Tibial nerve (tissue), 4 donors: ENCODE data around the gene PLCB3. TPM values are rescaled to one million over a fixed set of nuclear protein-coding genes. Genes with fewer than 3 reads are reported as not detected.
"Not testable (repeated sequence)": the region's sequence is repeated elsewhere in the genome, so short reads cannot be mapped to it uniquely, and the experiment has no call there.

ENCODE experiments used
- DNase-seq, 2 donors: peaks; one replicate each; pipeline ENCODE4 v3.0.0-alpha.2; 2019; ENCODE audit warnings: low spot score in 2 of 2
- H3K27ac ChIP-seq, 4 donors: fragments of 200-600 bp; sonication (generic) in 3 of 4; one replicate each; pipeline ENCODE4 v1.5.1; 2017 to 2019; ENCODE audit warnings: mild to moderate bottlenecking in 1 of 4
- H3K27me3 ChIP-seq, 2 donors: fragments of 200-600 bp; sonication (generic) in 1 of 2; one replicate each; pipeline versions ENCODE4 v1.5.1 to v1.6.0; 2017 to 2019
- H3K36me3 ChIP-seq, 3 donors: fragments of 200-600 bp; sonication (generic); one replicate each; pipeline ENCODE4 v1.5.1; 2018 to 2019
- H3K4me1 ChIP-seq, 4 donors: fragments of 200-600 bp; sonication (generic) in 3 of 4; one replicate each; pipeline ENCODE4 v1.5.1; 2017 to 2019
- H3K4me3 ChIP-seq, 4 donors: fragments of 200-600 bp; sonication (generic) in 3 of 4; one replicate each; pipeline ENCODE4 v1.5.1; 2017 to 2019; ENCODE audit warnings: mild to moderate bottlenecking in 1 of 4, moderate library complexity in 1 of 4
- H3K9me3 ChIP-seq, 4 donors: fragments of 200-600 bp; sonication (generic) in 3 of 4; one replicate each; pipeline ENCODE4 v1.5.1; 2017 to 2019
- EP300 ChIP-seq, 2 donors: sonication (generic); formaldehyde crosslinking; IDR thresholded peaks; one replicate each; pipeline ENCODE4 v1.6.1; 2017; ENCODE audit warnings: antibody characterized with exemption in 2 of 2, mild to moderate bottlenecking in 1 of 2
- POLR2A ChIP-seq, 2 donors: fragments of 450-650 bp; IDR thresholded peaks; one replicate each; pipeline ENCODE4 v1.6.1; 2017; ENCODE audit warnings: antibody characterized with exemption in 2 of 2, mild to moderate bottlenecking in 2 of 2, moderate library complexity in 2 of 2
- WGBS, 2 donors: methylation state at CpG; one replicate each; pipeline ENCODE4 v1.1.5; 2018; 5-methylcytosine and 5-hydroxymethylcytosine counted together
- total RNA-seq, 4 donors: library from RNA; depleted of rRNA; stranded (reverse); fragments of >200 nt; gene quantifications; one replicate each; pipeline ENCODE4 v1.1.0, GENCODE V29; 2016
- TF ChIP-seq, protein P1 (sequence below), 5 experiments: fragments of 200-600 bp in 3 of 5; fragments of 450-650 bp in 2 of 5; sonication (generic) in 3 of 5; IDR thresholded peaks; one replicate each; pipeline ENCODE4 v1.5.1; 2016 to 2019; ENCODE audit warnings: antibody characterized with exemption in 5 of 5, mild to moderate bottlenecking in 3 of 5, moderate library complexity in 2 of 5

The PLCB3 gene
- total RNA-seq, 4 donors from 2014 or later: 18.0 to 44.4 (median 27.1) TPM

DNA sequence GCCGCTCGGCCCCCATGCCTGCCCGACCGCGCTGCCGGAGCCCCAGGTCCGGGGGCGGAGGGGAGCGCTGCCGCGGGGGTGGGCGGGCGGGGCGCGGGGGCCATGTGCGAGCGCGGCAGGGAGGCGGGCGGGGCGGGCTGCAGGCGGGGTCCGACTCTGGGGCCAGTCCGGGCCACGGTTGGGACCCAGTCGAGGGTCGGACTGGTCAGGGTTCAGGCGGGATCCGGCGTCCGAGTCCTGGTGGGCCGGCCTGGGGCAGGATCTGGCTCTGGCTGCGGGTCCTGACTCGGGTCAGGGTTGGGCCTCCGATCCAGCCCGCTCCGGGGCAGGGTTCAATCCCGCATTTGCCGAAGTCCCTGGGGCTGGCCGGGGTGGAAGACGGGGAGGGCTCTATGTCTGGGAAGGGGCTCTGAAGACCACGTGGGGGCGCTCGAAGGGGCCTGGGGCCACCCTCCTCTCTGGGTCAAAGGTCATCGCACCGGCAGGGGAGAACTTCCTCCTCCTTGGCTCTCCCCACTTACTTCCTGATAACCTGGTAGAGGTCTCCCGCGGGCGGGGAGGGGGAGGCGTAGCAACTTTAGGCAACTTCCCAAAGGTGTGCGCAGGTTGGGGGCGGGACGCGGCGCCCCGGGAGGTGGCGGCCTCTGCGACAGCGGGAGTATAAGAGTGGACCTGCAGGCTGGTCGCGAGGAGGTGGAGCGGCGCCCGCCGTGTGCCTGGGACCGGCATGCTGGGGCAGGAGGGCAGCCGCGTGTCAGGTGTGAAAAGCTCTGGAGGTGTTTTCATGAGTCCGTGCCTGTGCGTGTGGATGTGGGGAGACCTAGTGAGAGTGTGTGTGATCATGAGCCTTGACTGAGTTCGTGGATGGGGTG lies 54.6 kb downstream of the PLCB3 start:
- Histone ChIP-seq H3K27me3 (peaks cover 0 to 30% of the 10 kb centered on the region in 2 donors), H3K27ac (peak overlapping the region; percentile 24 to 92 (median 80)), H3K4me3 (peak overlapping the region; percentile 50 to 85 (median 72)), H3K36me3 (peaks cover 0 to 10% (median 0%) of the 10 kb centered on the region in 3 donors), H3K4me1 (peaks cover 0 to 32% (median 12%) of the 10 kb centered on the region in 4 donors), H3K9me3 (no peaks in the 10 kb centered on the region)
- WGBS, 2 donors: 2 to 5% methylated on average over 16 to 29 of the region's 71 CpGs
- TF ChIP-seq EP300 (IDR thresholded peaks at IDR 0.05): no peak
- TF ChIP-seq, protein P1, sequence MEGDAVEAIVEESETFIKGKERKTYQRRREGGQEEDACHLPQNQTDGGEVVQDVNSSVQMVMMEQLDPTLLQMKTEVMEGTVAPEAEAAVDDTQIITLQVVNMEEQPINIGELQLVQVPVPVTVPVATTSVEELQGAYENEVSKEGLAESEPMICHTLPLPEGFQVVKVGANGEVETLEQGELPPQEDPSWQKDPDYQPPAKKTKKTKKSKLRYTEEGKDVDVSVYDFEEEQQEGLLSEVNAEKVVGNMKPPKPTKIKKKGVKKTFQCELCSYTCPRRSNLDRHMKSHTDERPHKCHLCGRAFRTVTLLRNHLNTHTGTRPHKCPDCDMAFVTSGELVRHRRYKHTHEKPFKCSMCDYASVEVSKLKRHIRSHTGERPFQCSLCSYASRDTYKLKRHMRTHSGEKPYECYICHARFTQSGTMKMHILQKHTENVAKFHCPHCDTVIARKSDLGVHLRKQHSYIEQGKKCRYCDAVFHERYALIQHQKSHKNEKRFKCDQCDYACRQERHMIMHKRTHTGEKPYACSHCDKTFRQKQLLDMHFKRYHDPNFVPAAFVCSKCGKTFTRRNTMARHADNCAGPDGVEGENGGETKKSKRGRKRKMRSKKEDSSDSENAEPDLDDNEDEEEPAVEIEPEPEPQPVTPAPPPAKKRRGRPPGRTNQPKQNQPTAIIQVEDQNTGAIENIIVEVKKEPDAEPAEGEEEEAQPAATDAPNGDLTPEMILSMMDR (IDR thresholded peaks at IDR 0.05): peak in 2 of 5 experiments; percentile 14 to 16
- DNase-seq: peak in 1 of 2 donors; percentile 42

- peak overlapping the region in 3 of 4 donors; percentile 79 to 92 (median 81) for H3K27ac ChIP-seq
- DNase-seq: no peak
- H3K27me3 ChIP-seq: peaks cover 0 to 24% of the 10 kb centered on the region in 2 donors
- peak overlapping the region; percentile 50 to 85 (median 72) for H3K4me3 ChIP-seq
- TF ChIP-seq EP300 (IDR thresholded peaks at IDR 0.05): no peak
- no peak for TF ChIP-seq POLR2A (IDR thresholded peaks at IDR 0.05)
- TF ChIP-seq, protein P1 (IDR thresholded peaks at IDR 0.05): no peak
- peaks cover 0 to 26% (median 12%) of the 10 kb centered on the region in 4 donors for H3K4me1 ChIP-seq
- WGBS, 2 donors: 26 to 39% methylated on average over 7 to 9 of the region's 9 CpGs
- H3K9me3 ChIP-seq: no peaks in the 10 kb centered on the region
- H3K36me3 ChIP-seq: peaks cover 0 to 10% (median 0%) of the 10 kb centered on the region in 3 donors
Measured at GRCh38 chr11:64306563-64306875, 55.2 kb downstream of the PLCB3 start.

DNA sequence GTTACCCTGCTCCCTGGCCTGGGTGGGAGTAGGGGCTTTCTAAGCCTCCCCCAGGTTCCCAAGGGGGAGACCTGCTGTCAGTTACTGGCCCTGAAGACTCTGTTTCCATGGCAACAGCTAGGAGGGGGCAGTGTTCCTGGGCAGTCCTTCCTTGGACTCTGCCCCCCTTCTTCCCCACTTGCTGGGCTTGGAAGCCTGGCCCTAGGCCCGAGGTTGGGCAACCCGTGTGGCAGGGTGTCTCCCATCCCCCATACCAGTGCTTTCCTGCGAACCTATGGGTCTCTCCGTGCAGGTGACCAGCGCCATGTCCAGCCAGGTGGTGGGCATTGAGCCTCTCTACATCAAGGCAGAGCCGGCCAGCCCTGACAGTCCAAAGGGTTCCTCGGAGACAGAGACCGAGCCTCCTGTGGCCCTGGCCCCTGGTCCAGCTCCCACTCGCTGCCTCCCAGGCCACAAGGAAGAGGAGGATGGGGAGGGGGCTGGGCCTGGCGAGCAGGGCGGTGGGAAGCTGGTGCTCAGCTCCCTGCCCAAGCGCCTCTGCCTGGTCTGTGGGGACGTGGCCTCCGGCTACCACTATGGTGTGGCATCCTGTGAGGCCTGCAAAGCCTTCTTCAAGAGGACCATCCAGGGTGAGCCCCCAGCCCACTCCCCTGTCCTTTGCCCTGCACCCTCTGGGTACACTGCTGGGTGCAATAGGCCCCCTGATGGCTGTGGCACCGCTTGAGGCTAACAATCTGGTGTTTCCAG lies 55.7 kb downstream of the PLCB3 start:
- Histone ChIP-seq H3K4me3 (peak overlapping the region in 3 of 4 donors; percentile 50 to 85 (median 76)), H3K9me3 (no peaks in the 10 kb centered on the region), H3K4me1 (peaks cover 0 to 26% (median 12%) of the 10 kb centered on the region in 4 donors), H3K27me3 (peaks cover 0 to 19% of the 10 kb centered on the region in 2 donors), H3K27ac (peak overlapping the region in 3 of 4 donors; percentile 79 to 92 (median 81)), H3K36me3 (peaks cover 0 to 10% (median 0%) of the 10 kb centered on the region in 3 donors)
- 67 to 85% methylated on average over 6 to 13 of the region's 15 CpGs for WGBS, 2 donors
- no peak for DNase-seq
- TF ChIP-seq EP300 (IDR thresholded peaks at IDR 0.05) (no peak), POLR2A (IDR thresholded peaks at IDR 0.05) (no peak)
- TF ChIP-seq, protein P1 (IDR thresholded peaks at IDR 0.05): no peak

- H3K36me3 ChIP-seq, DNase-seq, H3K4me3 ChIP-seq, H3K9me3 ChIP-seq, H3K27ac ChIP-seq: not testable (repeated sequence)
- Histone ChIP-seq H3K4me1 (peaks cover 0 to 26% (median 12%) of the 10 kb centered on the region in 4 donors), H3K27me3 (peaks cover 0 to 12% of the 10 kb centered on the region in 2 donors)
- 90 to 96% methylated on average over 5 of the region's 5 CpGs for WGBS, 2 donors
Measured at GRCh38 chr11:64307795-64308194, 56.5 kb downstream of the PLCB3 start.

DNA sequence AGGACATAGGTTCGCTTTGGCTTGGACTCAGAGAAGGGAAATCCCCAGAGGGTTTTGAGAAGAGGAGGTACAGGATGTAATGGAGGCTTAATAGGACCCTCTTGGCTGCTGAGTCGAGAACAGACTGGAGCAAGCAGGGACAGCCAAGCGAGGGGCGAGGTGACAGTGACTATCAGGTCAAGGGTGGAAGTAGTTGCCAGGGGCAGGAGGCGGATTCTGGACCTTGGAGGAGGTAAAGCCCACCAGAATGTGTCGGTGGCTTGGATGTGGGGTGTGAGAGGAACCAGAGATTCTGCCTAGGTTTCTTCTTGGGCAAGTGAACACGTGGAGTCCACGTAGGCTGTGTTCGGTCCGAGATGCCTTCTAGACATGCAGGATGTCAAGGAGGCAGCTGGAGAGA lies 61.6 kb downstream of the PLCB3 start:
- Histone ChIP-seq H3K4me3 (no peak overlapping the region), H3K4me1 (peaks cover 0 to 16% (median 6%) of the 10 kb centered on the region in 4 donors), H3K36me3 (peaks cover 0 to 35% (median 8%) of the 10 kb centered on the region in 3 donors), H3K9me3 (no peaks in the 10 kb centered on the region), H3K27me3 (no peaks in the 10 kb centered on the region), H3K27ac (peak overlapping the region in 2 of 4 donors; percentile 50 to 56)
- TF ChIP-seq EP300 (IDR thresholded peaks at IDR 0.05): no peak
- TF ChIP-seq, protein P1 (IDR thresholded peaks at IDR 0.05): no peak
- TF ChIP-seq POLR2A (IDR thresholded peaks at IDR 0.05): no peak
- no peak for DNase-seq
- 87 to 89% methylated on average over 10 of the region's 10 CpGs for WGBS, 2 donors
